ENCODE measurements around the gene EPB41L5.
"Not testable (repeated sequence)": the region's sequence is repeated elsewhere in the genome, so short reads cannot be mapped to it uniquely, and the experiment has no call there.

GRCh38 chr2:120046252-120046651 lies 33.4 kb downstream of the EPB41L5 start:
- not testable (repeated sequence) for TF ChIP-seq ELF4 (IDR thresholded peaks at IDR 0.05); FOXK2 (IDR thresholded peaks at IDR 0.05); SUZ12 (IDR thresholded peaks at IDR 0.05); ZNF384 (IDR thresholded peaks at IDR 0.05); BHLHE40 (IDR thresholded peaks at IDR 0.05; ENCODE audit: borderline replicate concordance); FOXA1 (IDR thresholded peaks at IDR 0.05); FOXM1 (IDR thresholded peaks at IDR 0.05; ENCODE audit: borderline replicate concordance)

Measured in HEK293T (cell line).